Endodermal cell (in vitro differentiated cells): ENCODE data around the gene PDK2. TPM values are rescaled to one million over a fixed set of nuclear protein-coding genes. Genes with fewer than 3 reads are reported as not detected.

Experiments used
- DNase-seq: peaks from one replicate; pipeline ENCODE4 v3.0.0-alpha.2; 2017
- H3K27ac ChIP-seq: 2 replicates; pipeline ENCODE4 v1.5.1; 2013; ENCODE audit warnings: mild to moderate bottlenecking, low read depth, low read length, moderate library complexity
- H3K27me3 ChIP-seq: 2 replicates; pipeline ENCODE4 v1.6.1; 2013; ENCODE audit warnings: mild to moderate bottlenecking, low read length, moderate library complexity; ENCODE audit not compliant: insufficient read depth, control insufficient read depth, poor library complexity, severe bottlenecking
- H3K36me3 ChIP-seq: 2 replicates; pipeline ENCODE4 v1.7.0; 2013; ENCODE audit warnings: mild to moderate bottlenecking, low read length, moderate library complexity; ENCODE audit not compliant: control insufficient read depth, insufficient read depth
- H3K4me1 ChIP-seq: one replicate; pipeline ENCODE4 v1.7.0; 2013; ENCODE audit warnings: low read length; ENCODE audit not compliant: control insufficient read depth, insufficient read depth
- H3K4me3 ChIP-seq: 2 replicates; pipeline ENCODE4 v1.5.1; 2013; ENCODE audit warnings: mild to moderate bottlenecking, low read length, moderate library complexity
- H3K9ac ChIP-seq: 2 replicates; pipeline ENCODE4 v1.6.1; 2013; ENCODE audit warnings: mild to moderate bottlenecking, low read length, moderate library complexity; ENCODE audit not compliant: poor library complexity, severe bottlenecking; ENCODE audit errors: extremely low read depth
- H3K9me3 ChIP-seq: 2 replicates; pipeline ENCODE4 v1.6.1; 2013; ENCODE audit warnings: mild to moderate bottlenecking, low read length, moderate library complexity; ENCODE audit not compliant: control insufficient read depth
- H3K27ac Mint-ChIP-seq: 2 replicates; pipeline ENCODE4 v1.8.0; 2020; ENCODE audit warnings: mixed read lengths
- H3K27me3 Mint-ChIP-seq: 2 replicates; pipeline ENCODE4 v1.8.0; 2021; ENCODE audit warnings: mild to moderate bottlenecking, mixed read lengths; ENCODE audit not compliant: insufficient read depth
- H3K36me3 Mint-ChIP-seq: 2 replicates; pipeline ENCODE4 v1.8.0; 2020; ENCODE audit warnings: low read depth, mixed read lengths
- H3K4me1 Mint-ChIP-seq: 2 replicates; pipeline ENCODE4 v1.8.0; 2020; ENCODE audit warnings: mixed read lengths
- H3K4me3 Mint-ChIP-seq: 2 replicates; pipeline ENCODE4 v1.8.0; 2020; ENCODE audit warnings: mild to moderate bottlenecking, moderate library complexity, mixed read lengths
- H3K9me3 Mint-ChIP-seq: 2 replicates; pipeline ENCODE4 v1.8.0; 2020; ENCODE audit warnings: mild to moderate bottlenecking, mixed read lengths
- CTCF ChIP-seq: fragments of 200-600 bp; sonication (generic); conservative IDR thresholded peaks from 2 replicates; pipeline ENCODE4 v1.5.0; 2021; ENCODE audit warnings: antibody characterized with exemption, mild to moderate bottlenecking
- WGBS, 2 experiments: methylation state at CpG; one replicate each; pipeline versions ENCODE4 v1.1.5 to v1.1.7; 2013; ENCODE audit warnings: missing lambda C conversion rate in 2 of 2, mixed read lengths in 1 of 2; ENCODE audit not compliant: insufficient coverage in 1 of 2, insufficient read length in 1 of 2; 5-methylcytosine and 5-hydroxymethylcytosine counted together
- total RNA-seq, 2 donors: library from RNA; stranded (reverse); fragmentation: NEBNext Ultra II Directional in 1 of 2; extraction: Animal tissue kit (Norgen Biotek cat#: 25700) in 1 of 2; gene quantifications; 2 replicates in 1 of 2; 3 replicates in 1 of 2; pipeline ENCODE4 v1.2.1, GENCODE V29; 2021

Gene PDK2
- total RNA-seq, 2 donors from 2014 or later: 23.0 to 24.2 TPM

- H3K4me1 Mint-ChIP-seq: peaks cover 17% of the 10 kb centered on the region
- H3K27me3 Mint-ChIP-seq: peaks cover 3% of the 10 kb centered on the region
- Histone ChIP-seq H3K4me1 (peaks cover 9% of the 10 kb centered on the region), H3K36me3 (peaks cover 44% of the 10 kb centered on the region), H3K9me3 (no peaks in the 10 kb centered on the region), H3K27ac (no peak overlapping the region), H3K9ac (no peak overlapping the region), H3K27me3 (no peaks in the 10 kb centered on the region), H3K4me3 (no peak overlapping the region)
- peaks cover 58% of the 10 kb centered on the region for H3K36me3 Mint-ChIP-seq
- no peak overlapping the region for H3K4me3 Mint-ChIP-seq
- WGBS, 2 experiments: 87 to 91% methylated on average over 4 to 6 of the region's 6 CpGs
- no peaks in the 10 kb centered on the region for H3K9me3 Mint-ChIP-seq
- no peak for DNase-seq
- no peak overlapping the region for H3K27ac Mint-ChIP-seq
- TF ChIP-seq CTCF: no peak
Measured at GRCh38 chr17:50144355-50144754, 49.2 kb downstream of the PDK2 start.

GRCh38 chr17:50144845-50145531 lies 49.8 kb downstream of the PDK2 start:
- H3K27me3 ChIP-seq: no peaks in the 10 kb centered on the region
- Mint-ChIP-seq H3K4me1 (peaks cover 16% of the 10 kb centered on the region), H3K36me3 (peaks cover 51% of the 10 kb centered on the region), H3K27ac (no peak overlapping the region), H3K9me3 (no peaks in the 10 kb centered on the region), H3K4me3 (no peak overlapping the region), H3K27me3 (peaks cover 3% of the 10 kb centered on the region)
- no peak overlapping the region for H3K9ac ChIP-seq
- TF ChIP-seq CTCF: no peak
- H3K27ac ChIP-seq: no peak overlapping the region
- H3K4me1 ChIP-seq: peaks cover 9% of the 10 kb centered on the region
- no peak overlapping the region for H3K4me3 ChIP-seq
- peaks cover 40% of the 10 kb centered on the region for H3K36me3 ChIP-seq
- no peak for DNase-seq
- WGBS, 2 experiments: 92% methylated on average over 13 to 16 of the region's 16 CpGs
- no peaks in the 10 kb centered on the region for H3K9me3 ChIP-seq

GRCh38 chr17:50145532-50146229 lies 50.5 kb downstream of the PDK2 start:
- no peaks in the 10 kb centered on the region for H3K27me3 ChIP-seq
- no peak overlapping the region for H3K9ac ChIP-seq
- H3K4me3 ChIP-seq: no peak overlapping the region
- Mint-ChIP-seq H3K4me3 (no peak overlapping the region), H3K27ac (no peak overlapping the region), H3K36me3 (peaks cover 44% of the 10 kb centered on the region), H3K4me1 (peaks cover 16% of the 10 kb centered on the region), H3K27me3 (peaks cover 5% of the 10 kb centered on the region), H3K9me3 (no peaks in the 10 kb centered on the region)
- no peaks in the 10 kb centered on the region for H3K9me3 ChIP-seq
- DNase-seq: no peak
- H3K27ac ChIP-seq: no peak overlapping the region
- peaks cover 34% of the 10 kb centered on the region for H3K36me3 ChIP-seq
- no peak for TF ChIP-seq CTCF
- 83 to 88% methylated on average over 4 to 11 of the region's 11 CpGs for WGBS, 2 experiments
- H3K4me1 ChIP-seq: peaks cover 6% of the 10 kb centered on the region
